NCI-H446 (cell line): ENCODE data around the gene PGA5.
"Not testable (repeated sequence)": the region's sequence is repeated elsewhere in the genome, so short reads cannot be mapped to it uniquely, and the experiment has no call there.

Source experiments
- DNase-seq, 2 experiments: peaks; one replicate each; lab custom pipeline; 2025; lab: John Stamatoyannopoulos, UW

The PGA5 gene

DNA sequence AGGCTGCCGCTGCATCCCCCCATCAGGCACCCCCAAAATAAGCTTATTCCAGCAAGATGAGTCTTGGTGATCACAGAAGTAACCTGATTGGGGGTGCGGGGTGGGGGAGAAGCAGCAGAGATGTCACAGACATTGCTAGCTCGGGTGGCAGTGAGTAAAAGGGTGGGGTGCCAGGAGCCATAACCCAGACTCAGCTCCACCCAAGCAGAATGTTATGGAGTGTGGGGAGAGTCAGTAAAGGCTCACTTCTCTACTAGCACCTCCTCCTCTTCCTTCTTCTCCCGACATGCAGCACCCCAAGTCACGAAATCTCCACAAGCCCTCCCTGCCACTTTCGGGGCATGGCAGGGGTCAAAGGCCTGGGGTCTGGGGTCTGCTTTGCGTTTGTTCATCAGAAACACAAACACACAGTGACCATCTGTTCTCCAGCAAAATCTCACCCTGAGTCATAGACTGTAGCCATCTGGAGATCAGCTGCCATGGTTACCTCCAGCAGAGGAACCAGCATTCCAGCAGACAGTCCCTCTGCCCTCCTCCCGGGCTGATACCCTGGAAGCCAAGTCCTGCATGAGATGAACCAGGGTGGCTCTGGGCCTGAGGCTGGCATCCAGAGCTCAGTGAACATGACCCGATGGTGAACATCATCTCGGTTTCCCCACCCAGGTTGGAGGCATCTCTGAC lies 14.4 kb upstream of the PGA5 start:
- not testable (repeated sequence) for DNase-seq

DNA sequence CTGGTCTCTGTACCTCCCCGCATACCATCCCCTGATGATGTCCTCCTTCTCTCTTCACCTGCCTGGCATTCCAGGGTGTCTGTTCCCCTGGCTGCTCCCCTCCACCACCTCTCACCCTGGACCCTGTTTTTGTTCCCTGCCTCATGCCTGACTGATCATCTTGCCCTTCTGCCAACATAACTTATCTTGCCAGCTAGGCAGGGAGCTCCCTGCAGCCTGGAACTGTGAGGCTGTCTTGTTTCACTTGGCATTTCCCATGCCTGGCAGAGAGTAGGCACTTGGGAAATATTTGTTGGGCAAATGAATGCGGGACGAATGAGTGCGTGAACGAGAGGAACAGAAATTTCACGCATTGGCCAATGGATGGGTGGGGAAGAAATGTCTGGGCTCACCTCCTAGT lies 11.5 kb upstream of the PGA5 start:
- not testable (repeated sequence) for DNase-seq

DNA sequence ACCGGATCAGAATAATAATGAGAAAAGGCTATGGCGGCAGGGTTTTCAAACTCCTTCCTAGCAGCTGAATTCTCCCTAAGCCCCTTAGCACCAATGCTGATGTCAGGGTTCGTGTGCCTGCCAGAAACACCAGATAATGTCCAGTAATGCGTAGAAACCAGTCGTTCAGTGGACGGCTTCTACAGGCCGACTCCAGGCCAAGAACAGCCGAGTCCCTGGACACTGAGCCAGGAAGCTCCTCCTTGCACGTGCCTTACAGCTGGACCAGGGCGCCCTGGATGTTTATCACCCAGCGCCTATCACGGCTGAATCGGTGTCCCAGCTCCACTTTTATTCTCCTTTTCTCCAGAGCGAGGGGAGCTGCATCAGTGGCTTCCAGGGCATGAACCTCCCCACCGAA lies 9.9 kb upstream of the PGA5 start:
- not testable (repeated sequence) for DNase-seq

DNA sequence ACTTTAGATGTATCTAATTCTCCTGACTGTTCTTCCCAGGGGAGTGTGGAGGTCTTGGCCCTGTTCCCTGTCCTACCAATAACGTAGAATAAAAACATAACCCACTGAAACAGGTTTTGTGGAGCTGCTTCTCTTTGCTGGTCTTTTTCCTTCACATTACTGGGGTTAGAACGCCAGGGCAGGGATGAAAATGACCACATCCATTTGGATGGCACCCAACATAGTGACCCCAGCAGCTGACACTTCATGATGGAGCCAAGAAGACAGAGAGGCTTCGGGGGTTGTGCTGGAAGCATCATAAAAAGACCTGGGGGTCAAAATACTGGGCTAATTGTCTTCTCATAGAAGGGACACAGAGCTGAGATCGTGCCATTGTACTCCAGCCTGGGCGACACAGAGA lies 9.4 kb upstream of the PGA5 start:
- not testable (repeated sequence) for DNase-seq

DNA sequence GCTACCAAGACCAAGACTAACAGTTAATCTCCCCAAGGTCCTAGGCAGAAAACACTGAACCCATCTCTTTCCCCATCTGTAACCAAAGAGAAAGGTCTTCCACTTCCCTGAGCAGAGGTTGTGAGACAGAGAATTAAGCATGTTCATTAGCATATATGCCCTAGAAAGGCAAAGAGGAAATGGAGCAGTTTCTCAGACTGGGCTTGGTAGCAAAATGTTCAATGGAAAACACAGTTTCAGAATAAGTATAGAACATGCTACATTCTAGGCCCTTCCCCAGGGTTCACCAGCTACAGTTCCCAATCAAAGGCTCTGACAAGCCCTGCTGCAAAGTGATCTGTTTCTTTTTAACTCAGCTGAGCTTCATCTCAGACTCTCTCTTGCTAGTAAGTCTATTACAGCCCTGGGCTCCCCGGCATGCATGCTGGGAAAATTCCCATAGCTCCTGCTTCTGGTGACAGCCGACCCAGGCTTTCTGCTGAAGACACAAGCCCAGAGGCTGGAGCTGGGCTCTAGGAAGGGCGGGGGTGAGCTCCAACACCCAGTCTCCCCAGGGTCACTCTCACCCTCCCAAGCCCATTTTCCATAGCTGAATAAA lies 8.3 kb upstream of the PGA5 start:
- DNase-seq = not testable (repeated sequence)

DNA sequence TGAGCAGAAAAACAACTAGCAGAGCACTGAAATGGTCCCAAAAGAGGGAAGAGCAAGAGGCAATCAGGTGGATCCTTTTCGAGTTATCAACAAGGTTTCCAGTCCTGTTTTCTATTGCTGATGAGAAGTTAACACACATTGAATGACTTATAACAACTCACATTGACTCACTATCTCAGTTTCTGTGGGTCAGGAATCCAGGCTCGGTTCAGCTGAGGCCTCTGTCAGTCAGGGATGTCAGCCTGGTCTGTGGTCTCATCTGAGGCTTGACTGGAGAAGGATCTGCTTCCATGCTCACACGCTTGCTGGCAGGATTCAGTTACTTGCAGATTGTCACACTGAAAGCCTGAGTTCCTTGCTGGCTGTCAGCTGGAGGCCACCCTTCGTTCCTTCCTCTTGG lies 3.8 kb upstream of the PGA5 start:
- not testable (repeated sequence) for DNase-seq

DNA sequence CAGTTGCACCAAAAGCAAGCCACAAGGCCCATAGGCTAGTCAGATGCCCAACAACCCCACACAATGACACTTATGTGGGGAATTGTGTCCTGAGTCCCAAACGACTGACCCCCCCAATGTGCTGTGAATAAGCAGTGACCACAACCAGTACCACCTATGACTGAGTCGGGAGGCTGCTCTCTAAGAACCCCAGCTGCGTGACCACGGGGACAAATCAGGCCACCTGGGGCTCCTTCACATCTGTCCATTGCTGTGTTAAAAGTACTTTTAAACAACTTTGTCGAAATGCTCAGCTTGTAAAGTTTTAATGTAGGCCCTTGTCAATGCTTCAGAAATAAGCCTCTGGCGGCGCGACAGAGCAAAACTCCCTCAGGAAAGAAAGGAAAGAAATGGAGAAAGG lies 687 bp upstream of the PGA5 start:
- not testable (repeated sequence) for DNase-seq

DNA sequence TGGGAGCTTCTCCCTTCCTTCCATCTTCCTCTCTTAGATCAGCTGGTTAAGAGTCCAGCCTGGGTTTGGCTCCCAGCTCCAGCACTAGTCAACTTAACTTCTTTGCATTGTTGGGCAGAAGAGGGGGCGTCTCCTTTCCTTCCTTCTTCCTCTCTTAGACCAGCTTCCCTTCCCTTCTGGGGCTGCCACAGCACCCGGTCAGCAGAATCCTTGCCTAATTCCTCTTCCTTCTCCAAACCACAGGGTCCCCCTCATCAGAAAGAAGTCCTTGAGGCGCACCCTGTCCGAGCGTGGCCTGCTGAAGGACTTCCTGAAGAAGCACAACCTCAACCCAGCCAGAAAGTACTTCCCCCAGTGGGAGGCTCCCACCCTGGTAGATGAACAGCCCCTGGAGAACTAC lies 551 bp downstream of the PGA5 start:
- DNase-seq = not testable (repeated sequence)

DNA sequence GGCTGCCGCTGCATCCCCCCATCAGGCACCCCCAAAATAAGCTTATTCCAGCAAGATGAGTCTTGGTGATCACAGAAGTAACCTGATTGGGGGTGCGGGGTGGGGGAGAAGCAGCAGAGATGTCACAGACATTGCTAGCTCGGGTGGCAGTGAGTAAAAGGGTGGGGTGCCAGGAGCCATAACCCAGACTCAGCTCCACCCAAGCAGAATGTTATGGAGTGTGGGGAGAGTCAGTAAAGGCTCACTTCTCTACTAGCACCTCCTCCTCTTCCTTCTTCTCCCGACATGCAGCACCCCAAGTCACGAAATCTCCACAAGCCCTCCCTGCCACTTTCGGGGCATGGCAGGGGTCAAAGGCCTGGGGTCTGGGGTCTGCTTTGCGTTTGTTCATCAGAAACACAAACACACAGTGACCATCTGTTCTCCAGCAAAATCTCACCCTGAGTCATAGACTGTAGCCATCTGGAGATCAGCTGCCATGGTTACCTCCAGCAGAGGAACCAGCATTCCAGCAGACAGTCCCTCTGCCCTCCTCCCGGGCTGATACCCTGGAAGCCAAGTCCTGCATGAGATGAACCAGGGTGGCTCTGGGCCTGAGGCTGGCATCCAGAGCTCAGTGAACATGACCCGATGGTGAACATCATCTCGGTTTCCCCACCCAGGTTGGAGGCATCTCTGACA lies 4.4 kb downstream of the PGA5 start:
- DNase-seq = not testable (repeated sequence)

DNA sequence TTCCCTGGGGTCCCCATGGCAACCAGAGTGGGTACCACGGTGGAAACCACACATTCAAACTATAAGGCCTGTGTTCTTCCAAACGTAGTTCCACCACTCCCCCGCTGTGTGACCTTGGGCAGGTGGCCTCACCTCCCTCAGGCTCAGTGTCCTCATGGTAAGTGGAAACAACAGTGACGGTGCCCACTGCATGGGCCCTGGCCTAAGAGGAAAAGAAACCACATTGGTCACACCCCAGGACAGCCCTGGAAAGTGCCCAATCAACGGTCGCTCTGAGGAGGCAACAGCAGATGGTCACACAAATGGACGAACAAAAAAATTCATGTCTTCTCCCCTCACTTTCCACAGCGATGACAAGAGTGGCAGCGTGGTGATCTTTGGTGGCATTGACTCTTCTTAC lies 7.1 kb downstream of the PGA5 start:
- DNase-seq = not testable (repeated sequence)

DNA sequence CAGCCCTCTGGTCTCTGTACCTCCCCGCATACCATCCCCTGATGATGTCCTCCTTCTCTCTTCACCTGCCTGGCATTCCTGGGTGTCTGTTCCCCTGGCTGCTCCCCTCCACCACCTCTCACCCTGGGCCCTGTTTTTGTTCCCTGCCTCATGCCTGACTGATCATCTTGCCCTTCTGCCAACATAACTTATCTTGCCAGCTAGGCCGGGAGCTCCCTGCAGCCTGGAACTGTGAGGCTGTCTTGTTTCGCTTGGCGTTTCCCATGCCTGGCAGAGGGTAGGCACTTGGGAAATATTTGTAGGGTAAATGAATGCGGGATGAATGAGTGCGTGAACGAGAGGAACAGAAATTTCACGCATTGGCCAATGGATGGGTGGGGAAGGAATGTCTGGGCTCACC lies 8.2 kb downstream of the PGA5 start:
- DNase-seq = not testable (repeated sequence)

DNA sequence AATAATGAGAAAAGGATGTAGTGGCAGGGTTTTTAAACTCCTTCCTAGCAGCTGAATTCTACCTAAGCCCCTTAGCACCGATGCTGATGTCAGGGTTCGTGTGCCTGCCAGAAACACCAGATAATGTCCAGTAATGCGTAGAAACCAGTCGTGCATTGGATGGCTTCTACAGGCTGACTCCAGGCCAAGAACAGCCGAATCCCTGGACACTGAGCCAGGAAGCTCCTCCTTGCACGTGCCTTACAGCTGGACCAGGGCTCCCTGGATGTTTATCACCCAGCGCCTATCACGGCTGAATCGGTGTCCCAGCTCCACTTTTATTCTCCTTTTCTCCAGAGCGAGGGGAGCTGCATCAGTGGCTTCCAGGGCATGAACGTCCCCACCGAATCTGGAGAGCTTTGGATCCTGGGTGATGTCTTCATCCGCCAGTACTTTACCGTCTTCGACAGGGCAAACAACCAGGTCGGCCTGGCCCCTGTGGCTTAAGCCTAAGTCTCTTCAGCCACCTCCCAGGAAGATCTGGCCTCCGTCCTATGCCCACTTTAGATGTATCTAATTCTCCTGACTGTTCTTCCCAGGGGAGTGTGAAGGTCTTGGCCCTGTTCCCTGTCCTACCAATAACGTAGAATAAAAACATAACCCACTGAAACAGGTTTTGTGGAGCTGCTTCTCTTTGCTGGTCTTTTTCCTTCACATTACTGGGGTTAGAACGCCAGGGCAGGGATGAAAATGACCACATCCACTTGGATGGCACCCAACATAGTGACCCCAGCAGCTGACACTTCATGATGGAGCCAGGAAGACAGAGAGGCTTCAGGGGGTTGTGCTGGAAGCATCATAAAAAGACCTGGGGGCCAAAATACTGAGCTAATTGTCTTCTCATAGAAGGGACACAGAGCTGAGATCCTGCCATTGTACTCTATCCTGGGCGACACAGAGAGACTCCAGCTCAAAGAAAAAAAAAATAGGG lies 10.1 kb downstream of the PGA5 start:
- DNase-seq = not testable (repeated sequence)

DNA sequence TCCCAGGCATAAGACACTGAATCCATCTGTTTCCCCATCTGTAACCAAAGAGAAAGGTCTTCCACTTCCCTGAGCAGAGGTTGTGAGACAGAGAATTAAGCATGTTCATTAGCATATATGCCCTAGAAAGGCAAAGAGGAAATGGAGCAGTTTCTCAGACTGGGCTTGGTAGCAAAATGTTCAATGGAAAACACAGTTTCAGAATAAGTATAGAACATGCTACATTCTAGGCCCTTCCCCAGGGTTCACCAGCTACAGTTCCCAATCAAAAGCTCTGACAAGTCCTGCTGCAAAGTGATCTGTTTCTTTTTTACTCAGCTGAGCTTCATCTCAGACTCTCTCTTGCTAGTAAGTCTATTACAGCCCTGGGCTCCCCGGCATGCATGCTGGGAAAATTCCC lies 11.4 kb downstream of the PGA5 start:
- DNase-seq = not testable (repeated sequence)

DNA sequence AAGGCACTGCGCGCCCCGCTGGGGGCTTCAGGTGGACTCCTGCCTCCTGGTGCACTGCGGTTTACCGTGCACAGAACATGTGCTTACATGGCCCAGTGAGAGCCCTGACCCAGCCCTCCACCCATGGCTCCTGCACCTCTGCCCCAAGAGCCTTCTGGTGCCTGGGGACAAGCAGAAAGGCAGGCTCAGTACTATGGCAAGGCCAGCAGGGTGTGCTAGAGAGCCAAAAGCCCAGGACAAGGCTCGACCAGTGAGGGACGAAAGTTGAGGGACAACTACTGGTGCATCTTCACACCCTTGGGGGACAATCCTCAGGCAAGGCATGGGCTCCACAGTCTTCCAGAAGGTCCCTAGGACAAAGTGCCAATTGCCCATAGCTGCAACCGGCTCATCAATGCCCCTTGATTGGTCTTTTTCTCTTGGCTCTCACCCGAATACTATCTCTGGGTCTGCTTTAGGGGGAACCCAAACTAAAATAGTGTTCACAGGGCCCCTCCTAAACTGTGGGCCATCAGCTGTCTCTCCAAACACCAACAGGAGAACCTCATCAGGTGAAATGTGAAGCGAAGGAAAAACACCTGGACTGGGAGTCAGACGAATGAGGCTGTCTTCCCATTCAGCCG lies 13.5 kb downstream of the PGA5 start:
- DNase-seq = peak; percentile 46 to 69

DNA sequence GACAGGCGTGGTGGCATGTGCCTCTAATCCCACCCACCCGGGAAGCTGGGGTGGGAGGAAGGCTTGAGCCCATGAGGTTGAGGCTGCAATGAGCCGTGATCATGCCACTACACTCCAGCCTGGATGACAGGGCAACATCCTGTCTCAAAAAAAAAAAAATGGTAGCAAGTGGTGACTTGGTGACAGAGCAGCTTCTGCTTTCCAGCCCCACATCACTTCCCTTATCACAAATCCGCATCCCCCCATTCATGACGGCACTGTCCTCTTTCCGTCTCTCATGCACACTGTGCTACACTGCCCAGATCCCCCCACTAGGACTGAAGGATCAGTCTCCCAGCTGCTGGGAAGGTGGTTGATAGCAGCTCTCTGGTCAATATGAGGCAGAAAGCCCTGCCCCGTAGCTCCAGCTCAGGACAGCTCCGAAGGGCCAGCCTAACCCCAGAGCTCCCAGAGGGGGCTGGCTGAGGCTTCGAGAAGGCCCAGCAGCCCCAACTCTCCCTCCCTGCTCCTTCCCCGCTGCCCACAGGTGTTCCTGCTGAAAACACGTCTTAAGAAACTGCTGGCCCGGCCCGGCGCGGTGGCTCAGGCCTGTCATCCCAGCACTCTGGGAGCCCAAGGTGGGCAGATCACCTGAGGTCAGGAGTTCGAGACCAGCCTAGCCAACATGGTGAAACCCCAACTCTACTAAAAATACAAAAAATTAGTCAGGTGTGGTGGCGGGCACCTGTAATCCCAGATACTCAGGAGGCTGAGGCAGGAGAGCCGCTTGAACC lies 15.9 kb downstream of the PGA5 start:
- DNase-seq = no peak

DNA sequence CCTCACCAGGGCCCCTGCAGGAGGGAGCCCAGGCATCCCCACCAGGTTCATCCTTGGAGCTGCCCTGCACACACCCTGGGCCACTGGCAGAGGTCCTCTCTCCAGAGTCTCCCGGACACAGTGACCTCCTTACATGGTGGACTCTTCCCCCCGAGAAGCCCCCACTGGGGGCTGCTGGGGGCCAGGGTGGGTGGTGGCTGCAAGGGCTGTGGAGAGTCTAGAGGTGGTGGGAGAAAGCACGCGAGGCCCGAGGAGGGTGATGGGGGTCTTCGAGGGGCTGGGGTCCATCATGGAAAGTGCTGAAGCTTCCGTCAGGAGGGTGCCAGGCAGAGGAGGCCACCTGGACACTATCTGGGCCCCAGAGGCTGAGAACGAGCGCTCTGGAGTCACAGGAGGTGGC lies 17.6 kb downstream of the PGA5 start:
- no peak for DNase-seq

DNA sequence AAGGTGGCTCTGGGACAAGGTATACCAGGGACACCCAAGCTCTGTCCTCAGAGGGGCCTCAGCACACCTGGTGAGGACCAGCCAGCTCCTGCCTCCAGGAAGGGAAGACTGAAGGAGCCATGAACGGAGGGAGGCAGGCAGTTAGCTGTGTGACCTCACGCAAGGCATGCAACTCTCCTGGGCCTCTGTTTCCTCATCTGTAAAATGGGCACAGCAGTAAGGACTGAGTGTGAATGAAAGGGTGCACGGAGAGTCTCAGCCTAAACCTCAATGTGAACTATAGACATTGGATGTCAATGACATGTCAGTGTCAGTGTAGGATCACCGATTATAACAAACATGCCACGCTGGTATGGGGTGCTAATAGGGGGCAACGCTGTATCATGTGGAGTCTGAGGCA lies 18.4 kb downstream of the PGA5 start:
- DNase-seq = no peak

DNA sequence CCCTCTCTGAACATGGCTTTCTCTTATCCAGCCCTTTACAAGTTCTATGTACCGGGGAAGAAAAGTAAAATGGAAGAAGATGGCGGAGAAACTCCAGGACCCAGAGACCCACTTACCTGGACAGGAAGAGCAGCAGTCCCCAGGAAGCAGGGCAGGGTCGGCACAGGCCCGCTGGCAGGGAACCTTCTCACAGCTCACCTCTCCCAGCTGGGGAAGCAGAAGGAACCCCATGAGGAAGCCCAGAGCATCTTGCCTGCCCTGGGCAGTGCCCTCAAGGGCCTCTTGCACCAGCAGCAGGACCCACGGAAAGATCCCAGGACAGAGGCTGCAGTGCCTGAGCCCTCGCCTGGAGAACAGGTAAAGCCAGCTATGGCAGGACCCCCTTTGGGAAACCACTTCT lies 23.4 kb downstream of the PGA5 start:
- DNase-seq = no peak

DNA sequence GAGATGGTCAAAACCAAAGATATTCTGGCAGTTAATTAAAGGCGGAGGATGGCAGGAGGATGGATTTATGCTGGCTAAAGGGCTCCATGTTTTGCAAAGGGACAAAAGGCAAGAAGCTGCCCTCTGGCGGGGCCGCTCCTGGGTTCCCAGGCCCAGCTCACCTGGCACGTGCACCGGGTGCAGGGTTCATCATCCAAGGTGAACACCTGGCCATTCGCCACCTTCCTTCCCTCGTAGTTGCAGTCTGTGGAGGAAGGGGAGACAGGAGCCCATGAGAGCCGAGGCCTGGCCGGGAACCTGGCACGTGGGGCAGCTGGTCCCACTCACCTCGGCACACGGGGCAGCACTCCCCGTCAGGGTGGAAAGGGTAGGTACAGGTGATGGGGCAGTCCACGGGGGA lies 23.8 kb downstream of the PGA5 start:
- DNase-seq = no peak

DNA sequence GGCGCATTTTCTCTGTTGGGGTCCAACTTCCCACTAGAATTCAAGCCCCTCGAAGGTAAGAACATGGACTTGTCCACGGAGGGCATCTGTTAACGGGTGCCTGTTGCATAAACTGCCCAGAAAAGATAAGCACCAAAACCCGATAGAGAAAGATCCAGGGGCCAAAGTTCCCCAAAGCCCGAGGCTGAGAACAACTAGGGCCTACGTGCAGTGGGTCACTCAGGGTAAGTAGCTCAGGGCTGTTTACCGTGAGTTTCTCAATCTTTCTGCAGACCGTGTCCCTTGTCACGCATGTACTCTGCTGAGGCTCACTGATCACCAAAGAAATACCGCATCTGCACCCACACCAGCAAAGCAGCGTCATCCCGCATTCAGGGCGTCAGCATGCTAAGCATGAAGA lies 24.4 kb downstream of the PGA5 start:
- no peak for DNase-seq

DNA sequence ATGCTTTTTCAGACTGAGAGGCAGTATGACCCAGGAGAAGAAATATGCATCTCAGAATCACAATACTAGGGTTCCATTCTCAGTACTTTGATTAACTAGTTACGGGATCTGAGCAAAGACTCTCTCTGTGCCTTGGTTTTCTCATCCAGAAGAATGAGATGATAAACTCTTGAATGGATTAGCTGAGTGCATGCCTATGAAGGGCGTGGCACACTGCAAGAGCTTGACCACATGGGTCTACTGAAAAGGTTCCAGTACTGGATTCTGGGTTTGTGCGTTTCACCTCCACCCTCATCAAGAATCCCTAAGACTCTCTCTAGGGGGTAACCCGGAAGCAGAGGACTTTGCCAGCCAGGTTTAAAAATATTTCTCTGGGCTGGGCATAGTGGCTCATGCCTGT lies 25.6 kb downstream of the PGA5 start:
- no peak for DNase-seq
